Measurements from ENCODE around the gene AIFM1.

Gene AIFM1

DNA sequence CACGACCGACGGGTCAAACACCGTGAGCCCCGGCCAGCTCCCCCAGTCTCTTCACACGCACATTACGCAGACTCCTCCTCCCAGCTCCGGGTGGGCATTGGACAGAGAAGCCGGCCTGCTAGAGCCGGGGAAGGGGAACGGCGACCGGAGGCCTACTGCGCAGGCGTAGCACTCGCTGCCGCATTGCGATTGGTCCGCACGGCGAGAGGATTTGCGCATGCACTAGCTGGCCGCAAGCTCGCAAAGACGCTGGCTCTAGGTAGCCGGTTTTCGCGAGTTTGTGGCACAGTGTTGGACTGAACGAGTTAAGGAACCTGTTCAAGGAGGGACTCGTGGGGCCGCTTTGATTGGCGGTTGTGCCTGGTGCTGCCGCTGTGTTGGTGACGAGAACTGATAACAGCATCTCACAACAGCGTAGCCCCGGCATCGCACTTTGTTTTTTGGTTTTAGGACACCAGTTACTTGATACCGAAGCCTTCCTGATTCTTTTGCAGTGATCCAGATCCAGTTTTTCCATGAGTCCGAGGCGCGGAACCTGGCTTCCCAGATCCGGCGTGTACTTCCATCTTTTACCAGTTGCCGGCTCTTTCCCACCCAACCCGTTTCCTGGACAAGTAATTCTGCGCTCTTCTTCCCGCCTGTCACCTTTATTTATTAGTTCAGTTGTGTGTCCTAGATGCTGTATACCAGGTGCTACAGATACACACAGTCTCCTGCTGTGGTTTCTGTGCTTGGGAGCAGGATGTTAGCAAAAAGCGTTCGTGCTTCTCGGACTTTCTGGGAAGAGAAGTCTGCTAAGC is at the start of gene AIFM1:
Gene AIFM1, minus strand, starts transcription at position 139 of the 800 bp plus-strand sequence. CDS start 185 bp downstream, outside the sequence.
- peak; percentile 92 for DNase-seq

DNA sequence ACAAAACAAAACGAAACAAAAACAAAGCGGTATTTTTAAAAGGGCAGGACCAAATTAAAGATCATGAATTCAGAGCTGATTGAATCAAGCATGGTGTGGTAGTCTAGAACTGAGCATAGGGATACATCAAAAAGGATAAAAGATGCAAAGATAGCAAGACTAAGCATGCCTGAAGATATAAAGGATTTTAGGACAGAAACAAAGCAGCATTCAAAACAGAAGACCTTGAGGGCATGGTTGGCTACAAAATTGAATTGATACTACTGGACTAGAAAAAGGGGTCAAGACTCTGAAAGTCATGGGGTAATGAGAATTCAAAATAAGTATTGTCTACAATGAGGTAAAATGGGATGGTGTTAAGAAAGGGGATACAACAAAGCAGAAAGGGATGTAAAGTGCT is 47.7 kb upstream of the AIFM1 start:
- no peak for DNase-seq

DNA sequence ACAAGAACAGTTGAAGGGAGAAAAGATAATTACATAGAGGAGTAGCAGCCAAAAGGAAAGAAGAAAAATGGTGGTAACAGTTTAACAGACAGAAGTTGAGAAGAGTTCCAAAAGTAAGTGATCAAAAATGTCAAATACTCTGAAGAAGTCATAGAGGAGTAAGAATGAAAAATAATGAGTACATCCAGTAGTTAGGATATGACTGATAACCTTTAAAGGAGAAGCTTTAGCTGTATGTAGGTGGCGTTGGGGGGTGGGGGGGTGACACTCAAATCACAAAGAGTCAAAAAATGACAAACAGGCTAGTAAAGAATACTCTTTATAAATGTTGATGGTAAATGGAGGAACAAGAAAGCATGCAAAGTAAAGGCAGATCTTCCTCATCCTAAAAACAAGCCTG is 46.7 kb upstream of the AIFM1 start:
- DNase-seq = no peak

DNA sequence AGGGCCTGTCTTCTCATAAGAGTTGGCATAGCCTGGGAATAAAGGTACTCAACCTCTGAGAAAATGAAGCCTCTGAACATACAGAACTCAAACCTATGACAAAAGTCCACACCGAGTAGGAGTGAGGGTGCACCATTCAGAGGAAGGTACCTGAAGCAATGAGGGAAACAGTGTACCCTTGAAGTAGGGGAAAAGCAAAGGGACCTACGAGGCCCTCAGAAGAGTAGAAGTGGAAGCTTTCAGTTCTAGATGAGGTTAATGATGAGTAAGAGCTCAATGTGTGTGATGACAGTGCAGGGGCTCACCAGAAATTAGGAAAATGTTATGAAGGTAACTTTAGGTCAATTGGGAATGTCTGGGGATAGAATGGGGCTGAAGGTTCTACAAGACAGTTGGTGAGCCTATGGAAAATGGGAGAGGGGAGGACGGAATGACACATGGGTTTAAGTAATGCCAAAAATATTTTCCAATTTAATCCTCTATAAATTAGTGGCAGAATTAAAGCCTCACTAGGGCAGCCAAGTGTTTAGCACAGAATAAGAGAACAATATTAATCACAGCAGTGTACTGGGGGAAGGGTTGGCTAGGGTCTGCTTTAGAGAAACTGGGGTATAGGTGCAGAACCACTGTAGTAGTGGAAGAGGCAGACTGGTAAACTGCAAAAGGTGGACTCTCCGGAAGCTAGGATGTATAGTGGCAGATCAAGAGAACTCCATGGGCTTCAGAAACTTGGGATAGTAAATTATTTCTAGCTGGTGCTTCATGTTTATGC is 46.0 kb upstream of the AIFM1 start:
- no peak for DNase-seq

DNA sequence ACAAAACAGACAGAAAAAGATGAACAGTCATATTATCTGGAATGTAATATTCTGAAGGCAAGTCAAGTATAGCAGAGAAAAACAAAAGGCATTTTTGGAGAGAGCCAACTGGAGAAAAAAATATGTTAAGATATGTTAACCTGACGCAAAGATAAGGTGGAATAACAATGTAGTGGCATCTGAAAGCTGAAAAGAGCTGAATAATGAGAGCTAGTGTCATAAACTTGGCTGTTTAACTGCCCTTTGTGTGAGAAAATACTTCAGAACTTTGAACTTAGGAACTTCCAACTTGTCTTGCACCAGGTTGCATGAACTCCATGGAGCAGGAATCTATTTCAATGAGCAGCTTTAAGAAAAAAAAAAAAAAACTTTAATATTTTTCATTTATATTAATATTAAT is 39.0 kb upstream of the AIFM1 start:
- no peak for DNase-seq

DNA sequence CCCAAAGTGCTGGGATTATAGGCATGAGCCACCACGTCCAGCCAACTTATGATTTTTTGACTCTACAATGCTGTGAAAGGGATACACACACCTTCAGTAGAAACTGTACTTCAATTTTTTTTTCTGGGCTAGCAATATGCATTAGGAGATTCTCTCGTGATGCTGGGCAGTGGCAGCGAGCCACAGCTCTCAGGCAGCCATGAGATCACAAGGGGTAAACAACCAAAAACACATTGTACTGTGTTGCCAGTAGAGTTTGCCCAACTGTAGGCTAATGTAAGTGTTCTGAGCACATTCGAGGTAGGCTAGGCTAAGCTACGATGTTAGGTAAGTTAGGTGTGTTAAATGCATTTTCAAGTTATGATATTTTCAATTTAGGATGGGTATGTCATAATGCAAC is 31.8 kb upstream of the AIFM1 start:
- DNase-seq = no peak

DNA sequence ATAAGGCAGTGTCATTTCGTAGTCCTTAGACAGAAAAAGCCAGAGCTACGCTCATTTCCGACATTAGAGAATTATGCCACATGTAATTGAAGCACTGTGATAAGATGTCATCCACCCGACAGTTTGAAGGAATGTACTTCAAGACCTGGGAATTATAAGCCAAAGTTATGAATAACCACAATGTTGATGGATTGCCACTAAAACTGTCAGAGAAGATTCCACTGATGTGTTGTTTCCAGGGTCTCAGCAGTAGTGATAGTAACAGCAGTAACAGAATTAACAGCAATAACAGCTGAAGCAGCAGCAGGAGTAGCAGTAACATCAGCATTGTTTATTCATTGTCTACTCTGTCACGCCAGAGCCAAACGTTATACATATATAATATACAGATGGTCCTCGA is 30.8 kb upstream of the AIFM1 start:
- DNase-seq = no peak

DNA sequence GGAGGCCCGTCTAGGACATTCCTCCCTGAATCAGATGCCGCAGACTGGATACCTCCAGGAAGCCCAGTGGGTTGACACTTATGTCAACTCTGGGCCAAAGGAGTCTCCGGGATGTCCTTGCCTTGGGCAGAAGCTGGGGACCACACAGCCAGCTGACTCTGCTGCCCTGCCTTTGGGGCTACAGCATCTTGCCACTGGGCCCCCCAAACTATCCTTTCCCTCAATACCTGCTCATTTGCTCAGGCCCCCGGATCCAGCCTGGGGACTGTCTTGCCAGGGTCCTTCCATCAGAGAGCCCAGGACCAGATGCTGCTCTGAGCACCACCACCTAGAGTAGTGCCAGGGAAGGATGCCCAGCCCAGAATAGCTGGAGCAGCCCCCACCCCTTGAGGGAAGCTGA is 25.2 kb upstream of the AIFM1 start:
- no peak for DNase-seq

DNA sequence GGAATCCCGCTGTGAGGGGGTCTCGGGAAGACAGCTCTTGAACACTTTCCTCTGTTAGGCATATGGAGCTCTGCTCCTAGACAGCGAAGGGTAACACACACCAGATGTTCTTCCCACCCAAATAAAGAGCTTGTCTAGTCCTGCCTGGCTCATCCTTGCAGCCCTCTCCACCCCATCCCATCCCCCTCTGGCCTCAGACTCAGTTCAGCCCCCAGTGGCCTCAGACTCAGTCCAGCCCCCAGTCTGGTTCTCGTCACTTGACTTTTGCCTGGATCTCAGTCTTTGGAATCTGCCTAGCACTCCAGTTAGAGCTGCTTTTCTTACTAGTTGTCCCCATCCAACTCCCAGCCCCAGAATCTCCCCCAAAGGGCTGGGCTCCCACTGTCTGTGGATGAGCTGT is 21.0 kb upstream of the AIFM1 start:
- no peak for DNase-seq

DNA sequence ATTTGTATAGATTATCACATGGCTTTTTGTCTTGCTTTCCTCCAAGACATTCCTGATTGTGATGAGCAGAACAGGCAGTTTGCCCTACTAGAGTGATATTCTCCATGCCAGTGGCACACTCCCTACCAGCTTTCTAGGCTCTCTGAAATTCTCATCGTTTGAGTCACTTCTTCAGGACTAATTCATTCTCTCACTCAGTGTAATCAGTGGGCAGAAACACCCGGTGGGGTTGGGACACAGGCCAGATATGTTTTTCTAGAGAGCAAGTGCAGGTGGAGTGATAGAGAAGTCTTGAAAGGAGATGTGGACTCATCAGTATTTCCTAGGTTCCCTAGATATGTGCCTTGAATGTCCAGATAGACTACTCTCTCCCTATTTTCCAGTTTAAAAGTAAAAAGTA is 19.2 kb upstream of the AIFM1 start:
- no peak for DNase-seq

DNA sequence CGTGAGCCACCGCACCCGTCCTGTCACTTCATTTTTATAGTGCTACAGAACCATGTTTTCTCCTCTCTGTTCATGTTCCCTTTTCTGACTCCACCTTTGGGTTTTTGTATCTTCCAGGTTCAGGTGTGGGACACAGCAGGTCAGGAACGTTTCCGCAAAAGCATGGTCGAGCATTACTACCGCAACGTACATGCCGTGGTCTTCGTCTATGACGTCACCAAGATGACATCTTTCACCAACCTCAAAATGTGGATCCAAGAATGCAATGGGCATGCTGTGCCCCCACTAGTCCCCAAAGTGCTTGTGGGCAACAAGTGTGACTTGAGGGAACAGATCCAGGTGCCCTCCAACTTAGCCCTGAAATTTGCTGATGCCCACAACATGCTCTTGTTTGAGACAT is 18.5 kb upstream of the AIFM1 start:
- no peak for DNase-seq

DNA sequence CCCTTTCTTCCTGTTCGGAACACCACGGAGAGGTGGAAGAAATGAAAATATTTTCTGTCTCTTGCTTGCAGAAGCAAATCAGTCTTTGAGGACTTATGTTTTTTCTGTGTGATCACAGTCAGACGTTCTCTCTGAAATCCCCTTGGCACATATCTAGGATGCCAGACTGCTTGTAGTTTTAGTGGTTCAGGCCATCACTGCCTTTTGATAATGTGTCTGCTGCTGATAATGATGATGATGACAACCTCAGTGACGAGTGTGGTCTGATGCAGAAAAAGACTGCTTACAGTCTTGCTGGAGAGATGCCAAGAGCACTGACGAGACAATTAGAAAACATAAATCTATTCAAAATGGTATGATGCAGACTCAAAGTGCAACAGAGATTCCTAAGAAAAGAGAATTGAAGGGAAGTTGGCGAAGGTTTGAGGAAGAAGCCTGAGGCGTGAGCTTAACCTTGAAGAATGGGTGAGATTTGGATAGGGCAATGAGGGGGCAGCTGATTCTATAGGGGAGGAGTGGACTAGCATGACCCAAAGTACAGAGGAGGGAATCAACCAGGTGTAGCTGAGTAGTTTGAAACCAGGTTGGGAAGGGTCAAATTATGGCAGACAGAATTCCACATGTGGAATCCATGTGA is 14.1 kb upstream of the AIFM1 start:
- DNase-seq = peak; percentile 20

DNA sequence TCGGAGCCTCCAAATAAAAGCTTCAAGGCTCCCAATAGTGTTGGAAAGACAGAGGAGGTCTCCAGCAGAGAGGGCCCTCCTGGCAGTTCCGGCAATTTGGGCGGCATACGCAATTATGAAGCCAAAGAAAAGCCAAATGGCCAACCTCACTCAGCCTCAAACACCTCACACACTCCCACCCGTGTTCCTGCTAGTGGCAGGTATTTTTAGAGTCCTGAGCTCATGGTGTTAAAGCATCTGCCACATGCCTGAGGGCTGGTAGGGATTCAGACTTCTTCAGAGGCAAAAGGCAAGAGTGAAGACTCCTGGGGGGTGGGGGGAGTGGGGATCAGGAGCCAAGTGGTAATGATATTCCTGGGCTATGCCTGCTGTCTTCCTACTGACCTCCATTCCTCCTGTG is 13.5 kb upstream of the AIFM1 start:
- DNase-seq = no peak

DNA sequence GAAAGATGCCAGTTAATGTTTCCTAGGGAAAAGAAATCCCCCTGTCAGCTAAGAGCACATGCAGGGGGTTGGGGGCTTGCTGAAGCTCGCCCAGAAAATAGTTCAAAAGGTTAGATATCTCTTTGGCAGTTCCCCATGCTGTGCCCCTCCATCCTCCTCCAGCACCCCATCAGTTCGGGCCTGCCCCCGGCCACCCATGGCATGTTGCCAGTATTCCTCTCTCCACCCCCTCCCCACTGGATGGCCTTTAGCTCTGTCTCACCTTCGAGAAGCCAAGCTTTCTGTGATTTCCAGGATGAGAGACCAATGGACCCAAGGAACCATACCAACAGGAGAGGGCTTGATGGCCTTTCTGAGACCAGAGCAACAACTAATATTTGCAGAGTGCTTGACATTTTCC is 11.3 kb upstream of the AIFM1 start:
- DNase-seq = no peak

DNA sequence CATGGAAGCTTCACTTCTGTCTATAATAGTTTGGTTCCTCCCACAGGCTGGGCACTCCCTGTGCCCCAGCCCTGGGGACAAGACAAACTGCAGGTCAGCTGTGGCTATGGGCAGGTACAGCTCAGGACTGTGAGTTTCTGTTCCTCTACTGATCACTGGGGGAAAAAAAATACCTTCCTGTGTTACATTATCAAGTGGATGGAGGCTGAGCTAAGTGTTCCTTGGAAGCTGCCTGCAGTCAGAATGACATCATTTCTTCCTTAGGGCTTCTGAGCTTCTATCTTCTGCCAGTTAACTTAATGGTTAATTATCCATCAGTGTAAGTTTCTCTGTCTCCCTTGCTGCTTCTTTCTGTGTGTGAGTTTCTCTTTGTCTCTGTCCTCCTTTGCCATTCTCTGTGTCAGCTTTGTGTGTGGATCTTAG is 10.7 kb upstream of the AIFM1 start:
- DNase-seq = no peak

DNA sequence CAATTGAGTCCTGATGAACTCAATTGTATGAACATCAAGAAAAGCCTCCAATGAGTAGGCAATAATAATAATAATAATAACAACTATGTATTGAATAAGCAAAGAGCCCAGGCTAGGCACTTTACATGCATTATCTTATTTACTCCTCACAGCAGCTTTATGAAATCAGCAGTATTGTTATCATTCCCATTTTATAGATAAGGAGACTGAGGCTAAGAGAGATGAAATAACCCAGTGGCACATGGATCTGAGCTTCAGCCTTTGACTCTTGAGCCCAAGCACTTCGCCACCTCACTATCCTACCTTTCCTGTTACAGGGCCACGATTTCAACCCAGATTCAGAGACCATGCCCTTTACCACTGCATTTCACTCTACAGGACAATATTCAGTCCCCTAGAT is 9.3 kb upstream of the AIFM1 start:
- no peak for DNase-seq

DNA sequence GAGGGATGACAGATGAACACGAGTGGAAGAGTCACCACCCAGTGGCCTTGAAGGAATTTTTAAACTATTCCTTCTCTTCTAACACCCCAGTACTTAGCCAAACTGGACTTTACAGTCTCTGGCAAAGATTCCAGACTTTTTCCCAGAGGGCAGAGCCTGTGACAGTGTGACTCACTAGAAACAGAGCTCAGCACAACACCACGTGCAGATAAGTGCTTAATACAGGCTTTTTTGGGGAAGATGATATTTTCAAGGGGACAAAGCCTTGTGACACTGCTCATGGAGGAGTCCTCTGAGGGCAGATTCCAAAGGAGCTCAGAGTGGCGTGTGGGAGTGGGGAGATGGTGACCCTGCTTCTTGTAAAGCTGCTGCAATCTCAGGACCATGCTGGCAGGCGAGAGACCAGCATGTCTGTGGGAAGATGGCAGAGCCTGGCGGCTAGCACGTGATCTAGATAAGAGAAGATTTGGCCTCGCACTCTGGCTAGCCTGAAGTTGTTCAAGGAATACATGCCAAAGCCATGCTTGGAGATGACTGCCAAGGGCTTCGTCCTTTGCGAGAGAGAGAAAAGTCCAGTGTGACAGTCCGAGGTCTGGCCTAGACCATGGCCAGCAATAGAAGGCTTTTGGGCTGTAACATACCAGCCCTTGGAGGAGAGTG is 8.5 kb upstream of the AIFM1 start:
- no peak for DNase-seq

DNA sequence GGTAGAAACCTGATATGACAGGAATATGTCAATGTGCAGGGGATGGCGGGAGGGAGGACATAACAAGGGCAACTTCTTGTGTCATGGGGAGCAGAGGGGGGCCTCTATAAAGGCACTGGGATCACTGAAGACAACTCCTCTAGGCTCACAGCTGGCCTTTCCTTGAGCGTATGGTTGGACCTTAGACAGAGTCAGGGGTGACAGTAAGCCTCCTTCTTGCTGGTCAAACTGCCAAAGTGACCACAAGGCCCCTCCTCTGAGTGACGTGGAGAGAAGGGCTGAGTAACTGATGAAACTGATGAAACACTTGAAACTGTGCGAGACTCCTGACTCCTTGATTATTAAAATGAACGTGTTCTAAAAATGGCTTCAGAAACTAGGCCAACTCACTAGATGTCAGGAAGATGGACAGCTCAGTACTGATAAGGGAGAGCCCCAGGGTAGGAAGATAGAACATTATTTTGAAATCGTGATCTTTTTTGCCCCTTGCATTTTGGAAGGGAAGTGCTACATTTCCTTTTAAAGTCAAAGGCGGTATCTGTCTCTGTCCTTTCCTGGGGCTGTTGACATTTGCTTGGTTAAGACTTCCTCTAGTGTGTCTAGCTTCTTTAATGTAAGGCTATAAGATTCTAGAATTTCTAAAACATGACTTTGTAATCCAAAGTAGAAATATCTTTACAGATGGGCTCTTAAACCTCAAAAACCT is 7.7 kb upstream of the AIFM1 start:
- peak; percentile 43 for DNase-seq

DNA sequence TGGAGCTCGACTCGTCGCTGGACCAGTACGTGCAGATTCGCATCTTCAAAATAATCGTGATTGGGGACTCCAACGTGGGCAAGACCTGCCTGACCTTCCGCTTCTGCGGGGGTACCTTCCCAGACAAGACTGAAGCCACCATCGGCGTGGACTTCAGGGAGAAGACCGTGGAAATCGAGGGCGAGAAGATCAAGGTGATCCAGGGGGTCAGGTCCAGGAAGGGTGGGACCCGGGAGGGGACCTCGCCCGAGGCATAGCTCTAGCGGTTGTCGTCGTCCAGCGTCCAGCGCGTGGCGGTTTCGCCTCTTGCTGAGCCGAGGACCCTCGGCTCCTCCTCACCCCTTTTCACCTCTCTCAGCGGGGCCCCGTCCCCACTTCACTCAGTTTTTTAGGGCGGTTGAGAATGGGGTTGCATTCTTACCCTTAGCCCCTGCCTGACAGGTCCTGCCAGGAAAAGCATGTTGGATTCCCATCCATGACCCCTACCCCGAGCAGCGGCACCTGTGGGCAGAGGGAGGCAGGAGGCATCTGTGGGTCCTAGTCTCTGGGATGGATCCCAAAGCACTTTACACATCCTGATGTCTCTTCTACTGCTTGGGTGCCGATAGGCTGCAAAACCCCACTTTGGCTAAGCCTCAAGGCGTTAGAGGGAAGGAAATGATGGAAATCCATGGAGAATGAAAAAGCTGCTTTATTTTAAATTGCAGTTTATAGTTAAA is 6.6 kb upstream of the AIFM1 start:
- DNase-seq = no peak

DNA sequence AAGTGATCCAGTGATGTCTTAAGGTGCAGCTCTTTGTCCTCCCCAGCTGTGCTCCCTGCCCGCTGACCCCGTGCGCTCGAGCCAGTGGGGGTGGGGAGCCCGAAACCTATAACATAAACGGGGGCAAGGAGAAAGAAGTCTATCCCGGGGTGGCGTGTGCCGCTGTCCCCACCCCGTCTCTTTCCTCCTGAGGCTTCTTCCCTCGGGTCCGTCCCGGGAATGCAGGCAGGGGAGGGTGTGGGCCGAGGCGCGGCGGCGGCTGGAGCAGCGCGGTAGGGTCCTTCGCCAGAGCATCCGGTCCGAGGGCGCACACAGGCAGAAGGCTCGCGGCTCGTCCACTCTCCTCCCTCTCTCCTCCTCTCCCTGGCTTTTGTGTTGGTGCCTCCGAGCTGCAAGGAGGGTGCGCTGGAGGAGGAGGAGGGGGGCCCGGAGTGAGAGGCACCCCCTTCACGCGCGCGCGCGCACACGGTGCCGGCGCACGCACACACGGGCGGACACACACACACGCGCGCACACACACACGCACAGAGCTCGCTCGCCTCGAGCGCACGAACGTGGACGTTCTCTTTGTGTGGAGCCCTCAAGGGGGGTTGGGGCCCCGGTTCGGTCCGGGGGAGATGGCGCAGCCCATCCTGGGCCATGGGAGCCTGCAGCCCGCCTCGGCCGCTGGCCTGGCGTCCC is 5.9 kb upstream of the AIFM1 start, which contains the start of gene RAB33A:
Gene RAB33A, plus strand, starts transcription at position 517 of the 681 bp plus-strand sequence. Its CDS starts 101 bp downstream, at position 618.
- peak; percentile 47 for DNase-seq

DNA sequence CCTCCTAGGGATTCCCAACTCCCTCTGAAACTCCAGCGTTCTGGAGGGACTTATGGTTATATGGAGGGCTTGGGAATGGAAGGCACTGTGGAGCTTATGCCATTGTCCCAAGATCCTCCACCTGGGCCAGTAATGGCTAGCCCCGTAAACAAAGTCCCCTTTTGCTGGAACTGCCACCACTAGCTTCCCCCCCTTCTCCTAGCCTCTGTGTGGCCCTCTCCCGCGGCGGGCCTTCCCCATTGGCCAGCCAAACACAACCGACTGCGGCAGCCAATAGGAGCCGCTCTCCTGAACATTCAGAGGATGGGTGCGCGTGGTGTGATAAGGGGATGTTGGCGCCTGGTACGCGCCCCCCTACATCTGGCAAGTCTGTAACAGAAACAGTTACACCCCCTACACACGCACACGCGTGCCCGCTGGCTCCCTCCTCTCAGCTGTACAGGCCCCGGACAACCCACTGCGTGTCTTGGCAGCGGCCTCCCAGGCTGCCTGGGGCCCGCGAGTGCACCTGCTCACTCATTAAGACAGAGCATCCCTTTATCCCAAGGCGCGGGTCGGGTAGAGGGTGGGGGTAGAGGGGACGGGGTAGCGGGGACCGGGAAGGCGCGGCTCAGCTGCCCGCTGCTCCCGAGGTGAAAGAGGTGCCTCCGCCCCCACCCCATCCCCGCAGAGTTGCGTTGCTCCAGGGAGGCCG is 5.3 kb upstream of the AIFM1 start:
- peak; percentile 68 for DNase-seq
